WTC11 (cell line): ENCODE results near the gene ADGRL3.

Experiments
- ARID4B ChIP-seq: sonication (generic); formaldehyde crosslinking; IDR thresholded peaks from 2 replicates; pipeline ENCODE4 v1.8.0; 2023; ENCODE audit warnings: missing genetic modification reagents, mild to moderate bottlenecking, borderline replicate concordance
- CBFB ChIP-seq: sonication (generic); formaldehyde crosslinking; IDR thresholded peaks from 2 replicates; pipeline ENCODE4 v1.8.1; 2022; ENCODE audit warnings: mild to moderate bottlenecking, low read depth, missing genetic modification reagents
- CREB1 ChIP-seq: sonication (generic); formaldehyde crosslinking; IDR thresholded peaks from 2 replicates; pipeline ENCODE4 v1.8.0; 2023; ENCODE audit warnings: mild to moderate bottlenecking, missing genetic modification reagents
- CREM ChIP-seq: sonication (generic); formaldehyde crosslinking; IDR thresholded peaks from 2 replicates; pipeline ENCODE4 v1.8.1; 2022; ENCODE audit warnings: mild to moderate bottlenecking, missing genetic modification reagents, moderate library complexity
- CTCF ChIP-seq: fragments of 200-600 bp; IDR thresholded peaks from 2 replicates; pipeline ENCODE4 v1.8.0; 2022; ENCODE audit warnings: antibody characterized with exemption
- E2F4 ChIP-seq: sonication (generic); formaldehyde crosslinking; IDR thresholded peaks from 2 replicates; pipeline ENCODE4 v1.8.1; 2022; ENCODE audit warnings: low read depth, mild to moderate bottlenecking, moderate library complexity, missing genetic modification reagents, borderline replicate concordance
- NFYB ChIP-seq: sonication (generic); formaldehyde crosslinking; conservative IDR thresholded peaks from 2 replicates; pipeline ENCODE4 v1.8.0; 2022; ENCODE audit warnings: low read depth, missing genetic modification reagents
- RELA ChIP-seq: sonication (generic); formaldehyde crosslinking; IDR thresholded peaks from 2 replicates; pipeline ENCODE4 v1.8.1; 2022; ENCODE audit warnings: missing genetic modification reagents, mild to moderate bottlenecking, borderline replicate concordance
- TCF7 ChIP-seq: sonication (generic); formaldehyde crosslinking; IDR thresholded peaks from 2 replicates; pipeline ENCODE4 v1.8.0; 2022; ENCODE audit warnings: mild to moderate bottlenecking, low read depth, missing genetic modification reagents, moderate library complexity
- TEAD1 ChIP-seq: sonication (generic); formaldehyde crosslinking; IDR thresholded peaks from 2 replicates; pipeline ENCODE4 v1.8.0; 2022; ENCODE audit warnings: mild to moderate bottlenecking, missing genetic modification reagents
- ZNF138 ChIP-seq: sonication (generic); formaldehyde crosslinking; conservative IDR thresholded peaks from 2 replicates; pipeline ENCODE4 v1.8.1; 2022; ENCODE audit warnings: mild to moderate bottlenecking, moderate library complexity, missing genetic modification reagents
- ZNF512 ChIP-seq: sonication (generic); formaldehyde crosslinking; IDR thresholded peaks from 2 replicates; pipeline ENCODE4 v1.8.1; 2022; ENCODE audit warnings: missing genetic modification reagents, borderline replicate concordance

- TF ChIP-seq CTCF (no peak), ZNF138 (CRISPR knock-in tag) (no peak), CREB1 (CRISPR knock-in tag) (no peak), ZNF512 (CRISPR knock-in tag) (no peak), RELA (CRISPR knock-in tag) (no peak), CREM (CRISPR knock-in tag) (no peak), TEAD1 (no peak), TCF7 (CRISPR knock-in tag) (no peak), E2F4 (CRISPR knock-in tag) (no peak), CBFB (CRISPR knock-in tag) (no peak), NFYB (CRISPR knock-in tag) (no peak), ARID4B (CRISPR knock-in tag) (no peak)
Observed at GRCh38 chr4:61180405-61180804, 19.7 kb upstream of the ADGRL3 start.
